Measurements from ENCODE around the gene S100A7A.

DNA sequence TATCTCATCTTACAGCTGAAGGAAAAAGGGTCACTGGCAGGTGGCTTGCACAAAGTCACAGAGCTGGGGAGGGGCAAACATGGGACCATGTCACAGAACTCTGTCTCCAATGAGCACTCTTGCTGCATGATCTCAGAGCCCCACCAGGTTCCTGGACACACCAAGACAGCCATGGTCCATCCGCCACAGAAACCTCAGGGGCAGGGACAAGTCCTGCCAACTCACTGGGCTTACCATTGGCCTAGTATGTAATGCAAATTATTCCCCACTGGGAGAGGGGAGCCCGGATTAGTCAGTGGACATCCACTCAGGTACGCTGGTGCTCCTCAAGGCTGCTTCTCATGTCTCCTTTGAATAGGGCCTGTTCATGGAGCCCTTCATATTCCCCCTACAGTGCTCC, 14.2 kb downstream of the S100A7A start:
- TF ChIP-seq, protein P1, sequence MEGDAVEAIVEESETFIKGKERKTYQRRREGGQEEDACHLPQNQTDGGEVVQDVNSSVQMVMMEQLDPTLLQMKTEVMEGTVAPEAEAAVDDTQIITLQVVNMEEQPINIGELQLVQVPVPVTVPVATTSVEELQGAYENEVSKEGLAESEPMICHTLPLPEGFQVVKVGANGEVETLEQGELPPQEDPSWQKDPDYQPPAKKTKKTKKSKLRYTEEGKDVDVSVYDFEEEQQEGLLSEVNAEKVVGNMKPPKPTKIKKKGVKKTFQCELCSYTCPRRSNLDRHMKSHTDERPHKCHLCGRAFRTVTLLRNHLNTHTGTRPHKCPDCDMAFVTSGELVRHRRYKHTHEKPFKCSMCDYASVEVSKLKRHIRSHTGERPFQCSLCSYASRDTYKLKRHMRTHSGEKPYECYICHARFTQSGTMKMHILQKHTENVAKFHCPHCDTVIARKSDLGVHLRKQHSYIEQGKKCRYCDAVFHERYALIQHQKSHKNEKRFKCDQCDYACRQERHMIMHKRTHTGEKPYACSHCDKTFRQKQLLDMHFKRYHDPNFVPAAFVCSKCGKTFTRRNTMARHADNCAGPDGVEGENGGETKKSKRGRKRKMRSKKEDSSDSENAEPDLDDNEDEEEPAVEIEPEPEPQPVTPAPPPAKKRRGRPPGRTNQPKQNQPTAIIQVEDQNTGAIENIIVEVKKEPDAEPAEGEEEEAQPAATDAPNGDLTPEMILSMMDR (IDR thresholded peaks at IDR 0.05) = no peak
- no peak for TF ChIP-seq POLR2A (IDR thresholded peaks at IDR 0.05)

All from Peyer's patch (tissue), 4 donors.